Erythroblast (primary cell): Measurements from ENCODE around the gene GREB1.
"Not testable (repeated sequence)": the region's sequence is repeated elsewhere in the genome, so short reads cannot be mapped to it uniquely, and the experiment has no call there.

Experiments used
- DNase-seq, 2 experiments: peaks; one replicate each; lab custom pipeline; 2025; lab: John Stamatoyannopoulos, UW
- GATA1 ChIP-seq: IDR thresholded peaks from 2 replicates; pipeline ENCODE4 v1.6.1; 2011; ENCODE audit warnings: low read depth, mild to moderate bottlenecking, control low read depth, low read length, moderate library complexity
- POLR2A ChIP-seq: IDR thresholded peaks from 2 replicates; pipeline ENCODE4 v1.6.1; 2011; ENCODE audit warnings: mild to moderate bottlenecking, low read length

The GREB1 gene

GRCh38 chr2:11657195-11657594, 123.3 kb downstream of the GREB1 start:
- TF ChIP-seq POLR2A (no peak), GATA1 (no peak)
- no peak for DNase-seq

- DNase-seq: no peak
- no peak for TF ChIP-seq GATA1
- TF ChIP-seq POLR2A: no peak
Observed at GRCh38 chr2:11657646-11658045, 123.8 kb downstream of the GREB1 start.

GRCh38 chr2:11658208-11659114, 124.6 kb downstream of the GREB1 start:
- no peak for DNase-seq
- TF ChIP-seq GATA1 (no peak), POLR2A (no peak)

- DNase-seq: no peak
- TF ChIP-seq POLR2A (no peak), GATA1 (no peak)
Observed at GRCh38 chr2:11659115-11659475, 125.2 kb downstream of the GREB1 start.

GRCh38 chr2:11659851-11660250, 126.0 kb downstream of the GREB1 start:
- TF ChIP-seq GATA1 (no peak), POLR2A (no peak)
- no peak for DNase-seq

GRCh38 chr2:11660396-11660795, 126.6 kb downstream of the GREB1 start:
- not testable (repeated sequence) for DNase-seq

GRCh38 chr2:11661891-11662435, 128.1 kb downstream of the GREB1 start:
- TF ChIP-seq GATA1: no peak
- TF ChIP-seq POLR2A: no peak
- DNase-seq: no peak

- TF ChIP-seq GATA1: no peak
- TF ChIP-seq POLR2A: no peak
- no peak for DNase-seq
Observed at GRCh38 chr2:11662882-11663281, 129.0 kb downstream of the GREB1 start.

GRCh38 chr2:11663427-11663826, 129.6 kb downstream of the GREB1 start:
- no peak for TF ChIP-seq GATA1
- TF ChIP-seq POLR2A: no peak
- no peak for DNase-seq

- TF ChIP-seq GATA1 (no peak), POLR2A (no peak)
- DNase-seq: no peak
Observed at GRCh38 chr2:11665028-11665427, 131.2 kb downstream of the GREB1 start.

- no peak for DNase-seq
- TF ChIP-seq POLR2A (no peak), GATA1 (no peak)
Observed at GRCh38 chr2:11665510-11666362, 131.9 kb downstream of the GREB1 start.

GRCh38 chr2:11667194-11667593, 133.3 kb downstream of the GREB1 start:
- DNase-seq: no peak
- no peak for TF ChIP-seq POLR2A
- no peak for TF ChIP-seq GATA1

- TF ChIP-seq GATA1 (no peak), POLR2A (no peak)
Observed at GRCh38 chr2:11667866-11668637, 134.2 kb downstream of the GREB1 start.

More at GRCh38 chr2:11667866-11668637, 134.2 kb downstream of the GREB1 start:
- no peak for DNase-seq
